NCI-H128 (cell line): Measurements from ENCODE around the gene FGF8.
A peak's percentile ranks its signal among the peaks of the same experiment; 100 is the strongest.
"Not testable (repeated sequence)": the region's sequence is repeated elsewhere in the genome, so short reads cannot be mapped to it uniquely, and the experiment has no call there.

Experiments used
- DNase-seq: peaks from one replicate; lab custom pipeline; 2025; ENCODE audit not compliant: unreplicated experiment; lab: John Stamatoyannopoulos, UW

The FGF8 gene, protein sequence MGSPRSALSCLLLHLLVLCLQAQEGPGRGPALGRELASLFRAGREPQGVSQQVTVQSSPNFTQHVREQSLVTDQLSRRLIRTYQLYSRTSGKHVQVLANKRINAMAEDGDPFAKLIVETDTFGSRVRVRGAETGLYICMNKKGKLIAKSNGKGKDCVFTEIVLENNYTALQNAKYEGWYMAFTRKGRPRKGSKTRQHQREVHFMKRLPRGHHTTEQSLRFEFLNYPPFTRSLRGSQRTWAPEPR

DNA sequence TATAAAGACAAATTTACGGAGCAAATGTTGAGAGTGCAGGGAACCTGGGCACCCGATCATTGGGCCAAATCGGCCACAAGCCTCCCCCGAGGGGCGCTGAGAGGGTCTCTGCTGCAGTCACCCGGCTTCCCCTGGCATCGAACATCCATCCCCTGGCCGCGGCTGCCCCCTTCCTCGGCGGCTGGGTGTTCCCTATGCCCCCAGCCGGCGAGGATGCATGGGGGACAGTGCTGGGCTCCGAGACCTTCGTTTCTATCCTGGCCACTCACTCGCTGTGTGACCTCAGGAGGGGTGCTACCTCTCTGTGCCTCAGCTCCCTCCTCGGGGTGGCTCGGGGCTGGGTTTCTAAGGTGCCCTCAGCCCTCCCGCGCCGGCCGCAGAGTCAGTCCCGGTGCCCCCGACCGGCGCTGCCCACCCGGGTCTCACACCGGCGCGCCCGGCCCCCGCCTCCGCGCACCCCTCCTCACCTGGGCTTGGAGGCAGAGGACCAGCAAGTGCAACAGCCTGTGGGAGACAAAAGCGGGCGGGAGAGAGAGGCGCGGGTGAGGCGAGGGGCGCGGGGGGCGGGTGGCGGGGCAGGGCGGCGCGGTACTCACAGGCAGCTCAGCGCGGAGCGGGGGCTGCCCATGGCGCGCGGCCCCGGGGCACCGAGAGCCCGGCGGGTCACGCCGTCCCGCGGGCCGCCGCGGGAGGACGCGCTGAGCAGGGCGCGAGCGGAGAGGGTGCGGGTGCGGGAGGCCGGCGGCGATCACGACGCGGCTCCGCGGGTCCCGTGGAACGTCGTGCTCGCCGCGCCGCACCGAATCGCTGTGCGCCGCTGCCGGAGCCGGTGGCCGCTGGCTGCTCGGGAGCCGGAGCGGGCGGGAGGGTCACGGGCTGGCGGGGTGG lies at the start of gene FGF8:
FGF8 (minus strand) TSS at position 842 of the 888 bp plus-strand sequence; CDS start at position 628, 214 bp downstream.
- DNase-seq, result no peak

GRCh38 chr10:101824736-101825135 lies 48.8 kb upstream of the FGF8 start:
- no peak for DNase-seq

DNA sequence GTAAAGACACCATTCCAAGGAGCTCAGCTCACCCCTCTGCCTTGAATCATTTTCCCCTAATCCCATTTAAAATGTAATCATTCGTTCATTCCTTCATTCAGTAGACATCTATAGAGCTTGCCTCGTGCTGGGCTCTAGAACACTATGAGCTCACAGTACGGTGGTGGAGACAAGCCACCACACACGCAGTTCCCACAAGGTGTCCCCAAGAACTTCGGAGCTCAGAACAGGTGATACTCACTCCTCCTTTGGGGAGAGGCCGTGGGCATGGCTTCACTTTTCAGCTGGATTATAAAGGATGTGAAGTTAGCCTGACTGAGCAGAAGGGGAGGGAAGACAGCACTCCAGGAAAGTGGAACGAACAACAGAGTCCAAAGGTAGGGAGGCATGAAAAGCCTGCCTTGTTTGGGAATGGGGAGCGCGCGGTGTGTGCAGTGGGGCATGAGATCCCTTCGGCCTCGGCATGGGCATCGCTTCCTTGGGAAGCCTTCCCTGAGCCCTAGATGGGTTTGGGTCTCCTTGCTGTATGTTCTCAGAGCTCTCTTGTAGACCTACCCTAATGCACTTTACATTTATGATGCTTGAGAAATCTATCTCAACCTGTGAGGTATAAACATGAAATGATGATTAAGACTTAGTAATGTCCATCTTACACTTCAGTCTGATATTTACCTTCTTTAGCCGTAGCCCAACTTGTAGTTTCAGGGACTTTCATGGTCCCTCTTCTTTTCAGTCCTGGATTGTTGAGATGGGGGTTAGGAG lies 43.1 kb upstream of the FGF8 start:
- no peak for DNase-seq

- DNase-seq, result peak; percentile 99
Measured at GRCh38 chr10:101818119-101818871, 42.4 kb upstream of the FGF8 start, which contains the start of gene OGA. Gene OGA (minus strand): TSS chr10:101818444. CDS start chr10:101818022, 422 bp downstream.

DNA sequence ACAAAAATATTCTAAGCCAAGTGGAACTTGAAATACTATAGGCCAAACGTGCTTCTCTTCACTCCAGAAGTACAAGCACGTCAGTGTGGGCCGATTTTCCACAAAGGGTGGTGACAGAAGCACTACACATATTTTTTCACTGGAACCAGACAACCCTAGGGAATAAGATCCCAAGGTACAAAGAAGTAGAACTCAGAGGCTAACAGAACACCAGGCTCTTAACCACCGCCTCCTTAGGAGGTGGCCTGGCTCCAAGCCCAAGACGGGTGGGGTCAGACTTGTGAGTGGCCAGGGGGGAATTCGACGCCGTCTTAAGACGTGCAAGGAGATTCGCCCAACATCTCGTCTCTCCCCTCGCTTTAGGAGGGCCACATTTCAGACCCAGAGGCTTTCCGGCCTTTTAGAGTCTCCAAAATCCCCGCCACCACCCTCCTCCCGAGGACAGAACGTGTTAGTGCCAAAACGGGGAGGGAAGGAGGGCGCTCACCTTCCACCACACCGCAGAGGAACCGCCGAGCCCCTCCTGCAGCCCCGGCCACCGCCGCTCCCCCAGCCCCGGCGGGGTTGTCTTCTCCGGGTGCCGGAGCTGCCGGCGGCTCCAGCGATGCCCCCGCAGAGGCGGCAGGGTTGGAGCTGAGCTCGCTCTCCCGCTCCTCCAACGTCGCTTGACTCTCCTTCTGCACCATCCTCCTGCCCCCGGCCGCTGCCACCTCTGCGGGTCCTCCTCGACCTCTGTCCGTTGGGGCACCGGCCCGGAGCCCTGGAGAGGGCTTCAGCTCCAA lies 41.6 kb upstream of the FGF8 start:
- no peak for DNase-seq

DNA sequence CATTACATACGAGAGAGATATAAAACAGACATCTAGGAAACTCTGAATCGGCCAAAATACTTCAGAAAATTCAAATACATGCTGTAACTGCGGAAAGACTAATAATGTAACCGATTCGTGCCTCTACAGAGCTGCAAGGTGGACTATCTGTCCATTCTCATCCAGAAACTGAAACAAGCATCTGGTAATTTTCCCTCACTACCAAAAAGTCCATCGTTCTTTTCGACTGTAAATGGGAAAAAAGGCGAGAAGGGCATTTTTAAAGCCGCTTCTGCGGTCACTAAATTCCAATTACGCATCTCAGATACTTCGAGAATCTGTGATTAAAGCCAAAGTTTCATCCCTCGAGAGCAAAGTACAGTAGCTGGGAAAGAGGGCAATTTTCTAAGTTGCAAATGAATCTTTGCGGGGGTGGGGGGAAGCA lies 41.0 kb upstream of the FGF8 start:
- no peak for DNase-seq

GRCh38 chr10:101816376-101816775 lies 40.5 kb upstream of the FGF8 start:
- no peak for DNase-seq

DNA sequence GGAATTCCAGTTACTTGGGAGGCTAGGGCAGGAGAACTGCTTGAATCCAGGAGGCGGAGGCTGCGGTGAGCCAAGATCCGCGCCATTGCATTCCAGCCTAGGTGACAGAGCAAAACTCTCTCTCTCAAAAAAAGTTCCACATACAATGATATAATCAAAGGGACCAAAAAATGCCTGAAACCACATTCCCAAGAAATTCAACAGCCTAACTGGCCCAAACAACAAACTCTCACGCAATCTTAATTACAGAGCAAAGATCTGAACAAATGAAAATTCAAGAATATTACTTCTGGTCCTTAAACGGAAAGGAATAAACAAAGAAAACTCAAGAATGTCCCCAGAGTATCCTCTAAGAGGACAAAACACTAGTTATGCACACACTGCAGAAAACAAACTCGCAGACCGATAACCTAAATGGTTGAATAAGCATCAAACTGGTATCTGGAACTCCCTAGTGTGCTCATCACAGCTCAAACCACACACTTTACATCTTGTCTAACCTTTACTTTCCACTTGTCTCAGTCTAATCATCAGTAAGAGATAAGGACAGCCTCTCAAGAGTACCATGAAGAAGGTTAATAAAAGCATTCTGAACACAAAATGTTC lies 38.7 kb upstream of the FGF8 start:
- DNase-seq, result no peak

DNA sequence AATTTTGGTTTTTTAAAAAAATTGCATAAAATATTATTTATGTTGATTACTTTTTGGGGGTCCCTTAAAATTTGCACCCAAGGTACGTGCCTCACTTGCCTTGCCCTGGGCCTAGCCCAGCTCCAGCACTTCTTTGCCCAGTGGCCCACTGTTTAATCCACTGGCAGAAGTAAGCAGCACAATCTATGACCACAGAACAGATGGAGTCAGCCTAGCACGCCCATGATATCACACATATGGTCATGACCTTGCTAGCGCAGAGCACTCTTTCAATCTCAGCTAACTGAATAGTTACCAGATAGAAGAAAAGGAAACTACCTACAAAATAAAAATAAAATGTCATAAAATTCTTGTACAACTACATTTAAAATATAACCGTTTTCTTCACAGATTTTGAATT lies 36.7 kb upstream of the FGF8 start:
- DNase-seq, result no peak

DNA sequence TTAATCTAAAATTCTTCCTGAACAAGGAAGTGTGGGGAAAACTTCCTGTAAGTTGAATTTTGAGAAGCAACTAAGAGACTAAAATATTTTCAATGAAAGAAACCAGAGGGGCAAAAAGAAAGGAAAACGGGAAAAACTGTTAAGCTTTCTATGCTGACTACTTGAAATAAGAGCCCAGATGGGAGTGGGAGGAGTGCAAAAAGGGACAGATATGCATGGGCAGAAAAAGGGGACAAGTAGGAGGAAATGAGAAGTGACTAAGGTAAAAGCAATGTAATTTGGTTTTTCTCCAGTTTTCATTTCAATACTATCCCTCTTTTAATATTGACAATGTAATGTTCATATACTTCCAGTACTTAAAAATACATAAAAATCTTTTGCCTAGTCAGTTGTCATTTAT lies 31.2 kb upstream of the FGF8 start:
- no peak for DNase-seq

DNA sequence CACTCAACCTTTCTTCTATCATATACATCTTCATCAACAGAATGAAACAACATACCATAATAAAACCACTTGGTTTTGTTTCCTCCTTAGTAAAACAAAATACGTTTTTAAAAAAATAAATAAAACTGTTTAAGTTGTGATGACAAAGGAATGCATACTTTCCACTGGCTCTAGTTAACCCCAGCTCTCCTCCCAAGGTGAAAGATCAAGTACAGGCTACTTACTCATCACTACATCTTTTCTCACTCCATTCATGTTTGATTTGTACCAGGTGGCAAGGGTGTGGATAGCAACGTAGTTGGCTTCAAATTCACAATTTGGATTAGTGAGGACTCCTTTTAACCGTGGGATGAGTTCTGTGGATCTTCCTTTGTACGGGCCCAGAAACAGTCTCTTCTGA lies 27.6 kb upstream of the FGF8 start:
- DNase-seq, result no peak

DNA sequence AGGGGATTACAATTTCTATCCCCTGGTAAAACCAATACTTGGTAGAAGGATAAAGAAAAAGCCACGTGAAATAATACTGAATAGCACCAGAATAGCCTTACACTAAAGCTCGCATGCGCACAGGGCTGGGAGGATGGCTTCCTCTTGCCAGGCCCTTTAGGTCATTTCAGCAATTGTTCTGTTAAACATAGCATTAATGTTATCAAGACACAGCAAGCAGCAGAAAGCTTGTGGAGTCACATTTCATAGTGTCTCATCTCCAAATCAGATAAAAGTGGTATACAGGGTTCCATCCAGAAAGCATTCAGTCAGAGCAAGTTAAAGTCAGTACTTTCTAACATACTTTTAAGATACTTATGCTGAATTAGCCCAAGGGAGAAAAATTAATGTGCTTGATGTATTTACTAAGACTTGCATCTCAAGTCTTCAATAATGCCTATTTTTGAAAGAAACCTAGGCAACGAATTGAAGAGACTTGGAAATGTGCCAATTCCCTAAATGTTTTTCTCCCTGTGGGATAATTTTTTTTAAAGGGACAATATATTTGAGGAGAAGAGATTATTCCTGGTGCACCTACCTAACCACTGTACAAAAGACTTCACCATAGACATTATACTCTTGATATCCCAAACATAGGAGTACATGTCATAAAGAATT lies 21.6 kb upstream of the FGF8 start:
- no peak for DNase-seq

- no peak for DNase-seq
Measured at GRCh38 chr10:101793526-101793925, 17.6 kb upstream of the FGF8 start.

- no peak for DNase-seq
Measured at GRCh38 chr10:101789686-101790085, 13.8 kb upstream of the FGF8 start.

- DNase-seq, result not testable (repeated sequence)
Measured at GRCh38 chr10:101789231-101789630, 13.3 kb upstream of the FGF8 start.

GRCh38 chr10:101785801-101786200 lies 9.9 kb upstream of the FGF8 start:
- no peak for DNase-seq

DNA sequence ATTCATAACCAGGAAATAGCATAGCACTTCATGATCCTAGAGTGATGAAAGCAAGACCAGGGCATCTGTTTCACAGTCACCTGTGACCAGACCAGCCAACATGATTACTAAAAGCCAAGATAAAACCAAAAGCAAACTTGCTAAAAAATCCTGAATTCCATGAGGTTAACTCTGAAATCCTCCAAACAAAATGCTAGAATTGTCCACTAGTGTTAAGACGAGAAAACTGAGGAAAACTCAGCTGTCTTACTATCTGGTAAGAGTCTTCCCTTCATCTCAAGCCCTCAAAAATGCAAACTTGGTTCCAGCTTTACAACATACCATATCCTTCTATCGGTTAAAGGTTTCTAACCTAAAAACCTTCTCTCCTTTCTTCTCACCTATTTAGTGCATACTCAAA lies 8.6 kb upstream of the FGF8 start:
- DNase-seq, result no peak

- DNase-seq, result no peak
Measured at GRCh38 chr10:101783736-101784118, 7.8 kb upstream of the FGF8 start.
